ACC112 (cell line): ENCODE data around the gene NRARP.
"Not testable (repeated sequence)": the region's sequence is repeated elsewhere in the genome, so short reads cannot be mapped to it uniquely, and the experiment has no call there.

Experiments
- H2AFZ ChIP-seq: fragments of 200-600 bp; sonication (generic); one replicate; pipeline ENCODE4 v1.6.0; 2017; ENCODE audit warnings: antibody characterized with exemption, low read length; ENCODE audit not compliant: unreplicated experiment
- H3K27ac ChIP-seq: fragments of 200-600 bp; sonication (generic); 2 replicates; pipeline ENCODE4 v1.5.1; 2014; ENCODE audit warnings: low read depth, mild to moderate bottlenecking, antibody characterized with exemption, low read length, moderate library complexity
- H3K27me3 ChIP-seq: fragments of 200-600 bp; sonication (generic); 2 replicates; pipeline ENCODE4 v1.6.1; 2014; ENCODE audit warnings: mild to moderate bottlenecking, antibody characterized with exemption, low read length, moderate library complexity, mixed read lengths; ENCODE audit not compliant: insufficient read depth
- H3K36me3 ChIP-seq: fragments of 200-600 bp; sonication (generic); 2 replicates; pipeline ENCODE4 v1.6.1; 2016; ENCODE audit warnings: mild to moderate bottlenecking, antibody characterized with exemption, low read length, moderate library complexity, mixed read lengths; ENCODE audit not compliant: insufficient read depth
- H3K4me1 ChIP-seq: fragments of 200-600 bp; sonication (generic); one replicate; pipeline ENCODE4 v1.6.1; 2016; ENCODE audit warnings: low read length, mixed read lengths; ENCODE audit not compliant: insufficient read depth, unreplicated experiment, control insufficient read depth
- H3K4me3 ChIP-seq: fragments of 200-600 bp; sonication (generic); 2 replicates; pipeline ENCODE4 v1.5.1; 2014; ENCODE audit warnings: mild to moderate bottlenecking, low read depth, low read length
- H3K79me2 ChIP-seq: fragments of 200-600 bp; sonication (generic); one replicate; pipeline ENCODE4 v1.6.0; 2016; ENCODE audit warnings: low read length; ENCODE audit not compliant: control insufficient read depth, unreplicated experiment, insufficient read depth

NRARP gene

GRCh38 chr9:137302118-137302448 lies at the start of gene NRARP:
Gene NRARP, minus strand, starts transcription at chr9:137302271. Its CDS starts 343 bp downstream, at chr9:137301928.
- H3K36me3 ChIP-seq, result no peaks in the 10 kb centered on the region
- peaks cover 5% of the 10 kb centered on the region for H3K4me1 ChIP-seq
- H3K4me3 ChIP-seq, result peak within 1 kb of the TSS; percentile 73
- peaks cover 38% of the 10 kb centered on the region for H3K27me3 ChIP-seq
- H2AFZ ChIP-seq, result peak within 1 kb of the TSS; percentile 23
- H3K27ac ChIP-seq, result no peak within 1 kb of the TSS
- no peaks in the 10 kb centered on the region for H3K79me2 ChIP-seq

- no peaks in the 10 kb centered on the region for H3K27me3 ChIP-seq
- H3K4me1 ChIP-seq, result no peaks in the 10 kb centered on the region
- H3K4me3 ChIP-seq, result no peak overlapping the region
- no peak overlapping the region for H2AFZ ChIP-seq
- H3K27ac ChIP-seq, result no peak overlapping the region
- no peaks in the 10 kb centered on the region for H3K36me3 ChIP-seq
- H3K79me2 ChIP-seq, result no peaks in the 10 kb centered on the region
Measured at GRCh38 chr9:137350696-137351584, 48.9 kb upstream of the NRARP start.

GRCh38 chr9:137349471-137350033 lies 47.5 kb upstream of the NRARP start:
- Histone ChIP-seq H3K4me1 (no peaks in the 10 kb centered on the region), H3K36me3 (no peaks in the 10 kb centered on the region), H3K79me2 (no peaks in the 10 kb centered on the region), H3K27ac (no peak overlapping the region), H3K27me3 (no peaks in the 10 kb centered on the region), H2AFZ (no peak overlapping the region), H3K4me3 (no peak overlapping the region)

- Histone ChIP-seq H3K36me3 (no peaks in the 10 kb centered on the region), H3K27me3 (no peaks in the 10 kb centered on the region)
Measured at GRCh38 chr9:137348769-137349470, 46.8 kb upstream of the NRARP start.

GRCh38 chr9:137347928-137348327 lies 45.9 kb upstream of the NRARP start:
- Histone ChIP-seq H3K27ac (no peak overlapping the region), H3K27me3 (no peaks in the 10 kb centered on the region), H3K79me2 (no peaks in the 10 kb centered on the region), H3K4me3 (no peak overlapping the region), H2AFZ (no peak overlapping the region), H3K4me1 (no peaks in the 10 kb centered on the region), H3K36me3 (no peaks in the 10 kb centered on the region)

More at GRCh38 chr9:137348769-137349470, 46.8 kb upstream of the NRARP start:
- H3K4me1 ChIP-seq, result no peaks in the 10 kb centered on the region
- H3K4me3 ChIP-seq, result no peak overlapping the region
- H2AFZ ChIP-seq, result no peak overlapping the region
- no peaks in the 10 kb centered on the region for H3K79me2 ChIP-seq
- no peak overlapping the region for H3K27ac ChIP-seq

GRCh38 chr9:137342482-137342881 lies 40.4 kb upstream of the NRARP start:
- Histone ChIP-seq H2AFZ (no peak overlapping the region), H3K27ac (no peak overlapping the region), H3K4me3 (no peak overlapping the region), H3K4me1 (peaks cover 13% of the 10 kb centered on the region), H3K27me3 (no peaks in the 10 kb centered on the region), H3K79me2 (no peaks in the 10 kb centered on the region), H3K36me3 (no peaks in the 10 kb centered on the region)

GRCh38 chr9:137341227-137341626 lies 39.2 kb upstream of the NRARP start:
- Histone ChIP-seq H3K4me1 (peaks cover 13% of the 10 kb centered on the region), H3K4me3 (no peak overlapping the region), H2AFZ (no peak overlapping the region), H3K36me3 (no peaks in the 10 kb centered on the region), H3K27me3 (no peaks in the 10 kb centered on the region), H3K79me2 (no peaks in the 10 kb centered on the region), H3K27ac (no peak overlapping the region)

- H3K27me3 ChIP-seq, H3K4me3 ChIP-seq, H3K36me3 ChIP-seq, H3K79me2 ChIP-seq, H2AFZ ChIP-seq, H3K27ac ChIP-seq: not testable (repeated sequence)
- H3K4me1 ChIP-seq, result peaks cover 13% of the 10 kb centered on the region
Measured at GRCh38 chr9:137339908-137340462, 37.9 kb upstream of the NRARP start.

- Histone ChIP-seq H3K27ac (peak overlapping the region; percentile 26), H3K27me3 (no peaks in the 10 kb centered on the region), H3K79me2 (no peaks in the 10 kb centered on the region), H2AFZ (peak overlapping the region; percentile 15), H3K4me1 (peaks cover 13% of the 10 kb centered on the region), H3K36me3 (no peaks in the 10 kb centered on the region), H3K4me3 (no peak overlapping the region)
Measured at GRCh38 chr9:137339045-137339907, 37.2 kb upstream of the NRARP start.

GRCh38 chr9:137336735-137337134 lies 34.7 kb upstream of the NRARP start:
- Histone ChIP-seq H3K27me3 (no peaks in the 10 kb centered on the region), H3K4me1 (peaks cover 13% of the 10 kb centered on the region), H3K27ac (no peak overlapping the region), H2AFZ (no peak overlapping the region), H3K4me3 (no peak overlapping the region), H3K36me3 (no peaks in the 10 kb centered on the region), H3K79me2 (no peaks in the 10 kb centered on the region)
